Upper lobe of right lung (tissue), 1 donor: ENCODE data around the gene CUL2. TPM values are rescaled to one million over a fixed set of nuclear protein-coding genes. Genes with fewer than 3 reads are reported as not detected.

Source experiments
- ATAC-seq: fragments of 200-7000 bp; cut with Tn5 transposase; one replicate; pipeline ENCODE4 v1.9.1; 2020; ENCODE audit warnings: mild to moderate bottlenecking, moderate library complexity
- DNase-seq: peaks from one replicate; pipeline ENCODE4 v3.0.0-alpha.2; 2020
- H3K27ac ChIP-seq: fragments of 200-600 bp; one replicate; pipeline ENCODE4 v1.8.0; 2022
- H3K27me3 ChIP-seq: fragments of 200-600 bp; one replicate; pipeline ENCODE4 v1.8.0; 2022; ENCODE audit warnings: mild to moderate bottlenecking
- H3K36me3 ChIP-seq: fragments of 200-600 bp; one replicate; pipeline ENCODE4 v1.8.0; 2022
- H3K4me1 ChIP-seq: fragments of 200-600 bp; one replicate; pipeline ENCODE4 v1.8.0; 2022
- H3K4me3 ChIP-seq: fragments of 200-600 bp; one replicate; pipeline ENCODE4 v1.8.0; 2022; ENCODE audit warnings: mild to moderate bottlenecking
- H3K9me3 ChIP-seq: fragments of 200-600 bp; one replicate; pipeline ENCODE4 v1.8.0; 2022
- CTCF ChIP-seq: fragments of 200-600 bp; IDR thresholded peaks from one replicate; pipeline ENCODE4 v1.8.0; 2022; ENCODE audit warnings: antibody characterized with exemption
- intact Hi-C: fragments of 100-400 bp; cut with DNase I; formaldehyde crosslinking; loops from one replicate; pipeline ENCODE4 v1.11.0; 2022
- total RNA-seq: library from RNA; stranded (reverse); fragmentation: NEBNext Ultra II Directional; extraction: Animal tissue kit (Norgen Biotek cat#: 25700); gene quantifications from one replicate; pipeline ENCODE4 v1.2.1, GENCODE V29; 2021
- donor health status: DM: no; HTN: yes; CAD: no; lungs with severe emphysema.

Gene CUL2
- total RNA-seq, 1 donor from 2014 or later = 33.0 TPM

DNA sequence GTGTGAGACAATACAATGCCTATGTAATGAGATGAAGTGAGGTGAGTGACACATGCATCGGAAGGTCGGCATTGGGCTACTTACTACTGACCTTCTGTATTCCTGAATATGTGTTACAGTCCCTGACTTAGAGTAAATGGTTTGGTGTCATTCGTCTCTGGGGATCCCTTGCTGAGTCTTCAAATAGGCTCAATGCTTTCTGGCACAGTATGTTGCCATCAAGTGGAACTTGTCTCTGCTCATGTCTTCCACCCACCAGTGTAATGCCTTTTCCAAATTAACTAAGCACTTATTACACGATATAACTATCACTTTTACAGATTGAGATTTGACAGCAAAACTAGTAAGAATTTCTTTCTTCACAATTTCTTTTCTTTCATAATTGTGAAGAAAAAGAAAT lies 10.9 kb downstream of the CUL2 start:
- H3K4me3 ChIP-seq = no peak overlapping the region
- ATAC-seq = no peak
- peaks cover 9% of the 10 kb centered on the region for H3K36me3 ChIP-seq
- no peak overlapping the region for H3K27ac ChIP-seq
- DNase-seq = no peak
- H3K27me3 ChIP-seq = no peaks in the 10 kb centered on the region
- no peaks in the 10 kb centered on the region for H3K9me3 ChIP-seq
- TF ChIP-seq CTCF = no peak
- no peaks in the 10 kb centered on the region for H3K4me1 ChIP-seq
- intact Hi-C loops = no loop called here

DNA sequence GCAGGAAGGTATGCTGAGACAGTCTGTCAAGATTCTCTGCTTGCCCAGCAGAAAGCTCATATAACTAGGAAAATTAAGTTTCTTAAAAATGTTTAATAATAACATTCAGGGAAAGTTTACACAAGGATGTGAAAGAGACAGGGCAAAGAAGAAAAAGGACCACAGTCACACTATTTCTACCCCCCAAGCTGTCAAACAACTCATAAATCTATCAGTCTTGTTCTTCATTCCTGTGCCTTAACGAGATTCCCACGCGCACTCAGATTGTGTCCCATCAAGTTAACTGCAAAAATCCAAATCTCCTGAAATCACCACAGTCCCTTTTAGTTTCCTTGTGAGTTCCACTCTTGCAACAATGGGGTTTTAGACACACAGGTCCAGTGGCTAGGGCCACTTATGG lies 14.9 kb downstream of the CUL2 start:
- peaks cover 14% of the 10 kb centered on the region for H3K36me3 ChIP-seq
- no peaks in the 10 kb centered on the region for H3K4me1 ChIP-seq
- intact Hi-C loops = no loop called here
- no peaks in the 10 kb centered on the region for H3K27me3 ChIP-seq
- DNase-seq (no peak), ATAC-seq (no peak)
- no peak overlapping the region for H3K27ac ChIP-seq
- H3K9me3 ChIP-seq = no peaks in the 10 kb centered on the region
- TF ChIP-seq CTCF = no peak
- no peak overlapping the region for H3K4me3 ChIP-seq

GRCh38 chr10:35074266-35074665 lies 15.9 kb downstream of the CUL2 start:
- no peaks in the 10 kb centered on the region for H3K9me3 ChIP-seq
- intact Hi-C loops = no loop called here
- peaks cover 23% of the 10 kb centered on the region for H3K36me3 ChIP-seq
- no peaks in the 10 kb centered on the region for H3K4me1 ChIP-seq
- DNase-seq (no peak), ATAC-seq (no peak)
- H3K27me3 ChIP-seq = no peaks in the 10 kb centered on the region
- H3K27ac ChIP-seq = no peak overlapping the region
- H3K4me3 ChIP-seq = no peak overlapping the region
- TF ChIP-seq CTCF = no peak

- DNase-seq (no peak), ATAC-seq (no peak)
- intact Hi-C loops = no loop called here
- H3K36me3 ChIP-seq = peaks cover 41% of the 10 kb centered on the region
- no peaks in the 10 kb centered on the region for H3K9me3 ChIP-seq
- H3K27me3 ChIP-seq = no peaks in the 10 kb centered on the region
- H3K27ac ChIP-seq = no peak overlapping the region
- H3K4me3 ChIP-seq = no peak overlapping the region
- H3K4me1 ChIP-seq = no peaks in the 10 kb centered on the region
- no peak for TF ChIP-seq CTCF
Observed at GRCh38 chr10:35070521-35070920, 19.6 kb downstream of the CUL2 start.

- DNase-seq (no peak), ATAC-seq (no peak)
- no peaks in the 10 kb centered on the region for H3K27me3 ChIP-seq
- no peaks in the 10 kb centered on the region for H3K4me1 ChIP-seq
- no peak for TF ChIP-seq CTCF
- H3K9me3 ChIP-seq = no peaks in the 10 kb centered on the region
- H3K4me3 ChIP-seq = no peak overlapping the region
- intact Hi-C loops = no loop called here
- H3K36me3 ChIP-seq = peaks cover 74% of the 10 kb centered on the region
- no peak overlapping the region for H3K27ac ChIP-seq
Observed at GRCh38 chr10:35063837-35064454, 26.2 kb downstream of the CUL2 start.

- no peak overlapping the region for H3K27ac ChIP-seq
- no peaks in the 10 kb centered on the region for H3K27me3 ChIP-seq
- DNase-seq (no peak), ATAC-seq (no peak)
- no peaks in the 10 kb centered on the region for H3K9me3 ChIP-seq
- no peak for TF ChIP-seq CTCF
- intact Hi-C loops = no loop called here
- peaks cover 70% of the 10 kb centered on the region for H3K36me3 ChIP-seq
- H3K4me3 ChIP-seq = no peak overlapping the region
- H3K4me1 ChIP-seq = no peaks in the 10 kb centered on the region
Observed at GRCh38 chr10:35059481-35059880, 30.7 kb downstream of the CUL2 start.
